SK-MEL-5 (cell line): ENCODE data around the gene MYO5A. TPM values are rescaled to one million over a fixed set of nuclear protein-coding genes. Genes with fewer than 3 reads are reported as not detected.
A peak's percentile ranks its signal among the peaks of the same experiment; 100 is the strongest.
"Not testable (repeated sequence)": the region's sequence is repeated elsewhere in the genome, so short reads cannot be mapped to it uniquely, and the experiment has no call there.

Experiments
- DNase-seq: peaks from one replicate; pipeline ENCODE4 v3.0.0-alpha.2; 2016; ENCODE audit warnings: low read depth, low spot score
- in situ Hi-C: cut with HindIII; loops from 2 replicates; pipeline ENCODE4 v1.10.0; 2016; ENCODE audit warnings: low sequenced_read_pairs, high pct_unique_total_duplicates, low pct_unique_long_range_greater_than_20kb
- total RNA-seq: library from RNA; depleted of rRNA; stranded (reverse); fragments of >200 nt; shearing (Covaris generic); gene quantifications from 2 replicates; pipeline ENCODE4 v1.2.3, GENCODE V29; 2014

MYO5A gene
- total RNA-seq, 1 experiment from 2014 or later = 103 TPM

DNA sequence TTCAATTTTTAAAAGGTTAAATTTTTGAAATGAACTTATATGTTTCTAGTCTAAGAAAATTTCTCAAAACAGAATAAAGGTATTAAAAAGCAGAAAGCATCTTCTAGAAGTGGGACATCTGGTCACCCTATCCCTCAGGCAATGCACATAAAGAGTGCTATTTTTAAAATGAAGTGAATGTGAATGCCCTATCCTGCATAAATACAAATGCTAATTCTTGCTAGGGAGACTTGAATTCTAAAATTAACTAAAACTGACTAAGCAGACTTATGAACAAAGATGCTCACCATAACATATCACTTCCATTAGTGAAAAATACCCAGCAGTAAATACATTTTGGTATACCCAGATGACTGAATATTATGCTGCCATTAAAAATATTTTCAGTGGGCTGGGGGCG is 11.7 kb downstream of the MYO5A start:
- no peak for DNase-seq
- in situ Hi-C loops = no loop called here

DNA sequence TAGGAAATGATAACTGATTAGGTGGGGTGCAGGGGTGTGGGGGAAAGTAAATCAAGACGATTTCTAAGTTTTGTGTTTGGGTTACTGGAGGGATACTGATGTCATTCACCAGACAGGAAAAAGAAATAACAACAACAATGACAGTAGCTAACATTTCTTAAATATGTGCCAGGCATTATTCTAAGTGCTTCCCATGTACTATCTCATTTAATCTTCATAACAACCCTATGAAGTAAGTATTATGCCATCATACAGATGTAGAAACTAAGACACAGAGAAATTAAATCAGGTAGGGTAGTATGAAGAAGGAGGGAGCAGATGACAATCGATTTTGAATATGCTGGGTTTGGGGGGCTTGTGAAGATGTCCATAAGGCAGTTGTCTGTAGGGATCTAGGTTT is 13.3 kb downstream of the MYO5A start:
- no peak for DNase-seq

DNA sequence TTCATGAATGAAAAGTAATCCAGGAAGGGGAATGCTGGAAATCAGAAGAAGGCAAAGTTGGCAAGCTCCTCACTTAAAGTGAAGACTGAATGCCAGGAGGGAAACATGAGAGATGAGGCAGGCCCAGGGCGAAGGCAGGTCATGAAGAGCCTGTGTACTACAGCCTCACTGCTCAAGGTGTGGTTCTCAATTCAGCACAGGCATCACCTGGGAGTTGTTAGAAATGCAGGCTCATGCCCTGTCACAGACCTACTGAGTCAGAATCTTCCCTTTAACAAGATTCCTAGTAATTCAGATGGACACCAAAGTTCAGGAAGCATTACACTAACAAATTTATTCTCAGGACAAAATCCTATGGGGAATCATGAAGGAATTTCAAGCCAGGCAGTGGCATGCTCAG is 14.2 kb downstream of the MYO5A start:
- in situ Hi-C loops = no loop called here
- DNase-seq = no peak

More for the DNA sequence above, 13.3 kb downstream of the MYO5A start:
- in situ Hi-C loops = no loop called here

DNA sequence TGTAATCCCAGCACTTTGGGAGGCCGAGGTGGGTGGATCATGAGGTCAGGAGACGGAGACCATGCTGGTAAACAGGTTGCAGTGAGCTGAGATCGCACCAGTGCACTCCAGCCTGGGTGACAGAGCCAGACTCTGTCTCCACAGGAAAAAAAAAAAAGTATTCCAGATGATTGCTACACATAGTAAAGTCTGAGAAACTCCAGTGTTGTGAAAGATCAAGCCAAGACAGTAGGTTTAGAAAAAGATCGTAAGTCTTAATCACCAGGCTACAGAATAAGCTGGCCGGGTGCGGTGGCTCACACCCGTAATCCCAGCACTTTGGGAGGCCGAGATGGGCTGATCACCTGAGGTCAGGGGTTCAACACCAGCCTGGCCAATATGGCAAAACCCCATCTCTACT is 15.8 kb downstream of the MYO5A start:
- DNase-seq, in situ Hi-C loops: not testable (repeated sequence)

DNA sequence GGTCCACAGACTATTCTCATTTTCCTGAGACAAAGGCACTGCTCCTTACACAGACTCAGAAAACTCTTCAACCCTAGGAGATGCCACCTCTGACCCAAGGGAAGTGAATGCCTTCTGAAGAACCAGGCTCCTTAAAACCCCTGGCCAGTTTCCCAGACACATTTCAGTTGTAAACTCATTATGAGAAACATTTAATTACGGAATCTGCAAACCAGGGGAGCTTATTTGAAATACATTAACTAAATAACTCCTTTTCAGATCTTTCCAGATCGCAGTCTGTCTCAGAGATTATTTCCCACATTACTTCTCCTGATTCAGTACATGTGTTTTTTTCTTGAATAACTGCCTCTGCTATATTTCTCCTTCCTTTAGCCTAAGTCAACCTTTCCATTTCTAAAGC is 17.6 kb downstream of the MYO5A start:
- in situ Hi-C loops = no loop called here
- no peak for DNase-seq

DNA sequence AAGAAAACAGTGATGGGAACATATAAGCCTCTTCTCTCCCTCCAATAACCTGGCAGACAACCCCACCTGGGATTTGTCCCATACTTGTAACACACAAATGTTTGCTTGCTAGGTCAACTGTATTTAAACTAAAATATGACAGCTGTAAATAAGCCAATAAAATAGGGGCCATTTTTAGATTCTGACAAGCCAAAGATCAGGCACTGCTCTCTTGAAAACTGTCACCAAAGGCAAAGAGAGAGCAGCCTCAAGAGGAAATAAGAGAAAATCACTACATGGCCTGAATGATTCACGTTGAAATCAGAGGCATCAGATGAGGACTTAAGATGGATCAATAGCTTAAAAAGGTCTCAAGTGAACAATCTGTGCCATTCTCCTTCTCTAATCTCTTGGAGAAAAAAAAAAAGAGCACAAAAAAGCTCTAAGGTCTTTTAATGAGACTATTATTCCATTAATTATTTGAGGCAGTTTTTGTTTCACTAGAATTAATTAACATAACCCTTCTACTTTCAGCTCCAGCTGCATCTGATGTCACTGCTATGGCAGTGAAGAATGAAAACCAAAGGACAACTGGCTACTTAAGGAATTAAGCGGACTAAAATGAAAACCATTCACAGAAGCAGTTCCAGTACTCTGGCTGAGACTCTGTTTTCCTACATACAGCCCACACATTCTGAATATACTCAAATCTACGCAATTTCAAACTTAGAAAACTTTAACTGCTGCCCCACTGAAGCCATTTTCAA is 19.0 kb downstream of the MYO5A start:
- DNase-seq = no peak
- in situ Hi-C loops = no loop called here

DNA sequence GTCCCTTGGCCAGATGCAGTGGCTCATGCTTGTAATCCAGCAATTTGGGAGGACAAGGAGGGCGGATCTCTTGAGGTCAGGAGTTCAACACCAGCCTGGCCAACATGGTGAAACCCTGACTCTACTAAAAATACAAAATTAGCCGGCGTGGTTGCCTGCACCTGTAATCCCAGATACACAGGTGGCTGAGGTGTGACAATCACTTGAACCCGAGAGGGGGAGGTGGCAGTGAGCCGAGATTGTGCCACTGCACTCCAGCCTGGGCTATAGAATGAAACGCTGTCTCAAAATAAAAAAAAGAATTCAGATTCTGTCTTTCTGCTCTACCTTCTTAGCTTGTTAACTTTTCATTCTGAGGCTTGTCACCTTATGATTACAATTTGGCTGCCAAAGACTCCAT is 22.1 kb downstream of the MYO5A start:
- no peak for DNase-seq
- in situ Hi-C loops = no loop called here

DNA sequence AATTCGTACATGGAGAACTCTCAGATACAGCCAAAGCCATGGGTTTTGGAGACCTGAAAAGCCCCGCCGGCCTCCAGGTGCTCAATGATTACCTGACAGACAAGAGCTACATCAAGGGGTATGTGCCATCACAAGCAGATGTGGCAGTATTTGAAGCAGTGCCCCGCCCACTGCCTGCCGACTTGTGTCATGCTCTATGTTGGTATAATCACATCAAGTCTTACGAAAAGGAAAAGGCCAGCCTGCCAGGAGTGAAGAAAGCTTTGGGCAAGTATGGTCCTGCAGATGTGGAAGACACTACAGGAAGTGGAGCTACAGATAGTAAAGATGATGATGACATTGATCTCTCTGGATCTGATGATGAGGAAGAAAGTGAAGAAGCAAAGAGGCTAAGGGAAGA is 23.5 kb downstream of the MYO5A start:
- no peak for DNase-seq
- in situ Hi-C loops = no loop called here

DNA sequence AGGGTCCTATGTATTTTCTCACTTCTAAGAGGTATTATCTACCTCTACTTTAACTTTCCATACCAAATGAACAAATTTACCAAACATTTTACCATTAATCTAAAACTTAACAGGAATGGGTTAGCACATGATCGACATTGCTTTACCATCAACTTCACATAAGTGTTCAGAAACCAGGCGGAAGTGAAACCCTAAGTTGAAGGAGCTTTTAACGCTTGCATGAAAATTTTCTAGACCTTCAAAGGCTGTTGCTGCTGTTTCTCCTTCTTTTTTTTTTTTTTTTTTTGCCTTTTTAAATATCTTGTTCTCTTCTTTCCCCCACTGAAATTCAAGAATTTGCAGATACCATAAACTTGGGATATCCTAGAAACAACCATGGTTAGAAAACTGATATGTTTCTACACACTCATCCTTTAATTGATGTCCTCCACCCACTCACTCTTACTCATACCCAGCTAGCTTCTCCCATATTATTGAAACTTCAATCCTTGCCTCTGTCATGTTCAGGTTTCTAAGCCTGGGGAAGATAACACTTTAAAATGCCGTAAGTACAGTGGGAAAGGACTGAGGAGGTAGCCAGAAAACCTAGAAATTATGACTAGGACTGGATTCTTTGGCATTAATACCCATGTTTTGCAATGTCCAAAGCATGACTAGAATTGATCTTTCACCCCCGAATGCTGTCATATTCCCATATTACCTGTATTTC is 24.7 kb downstream of the MYO5A start:
- DNase-seq = no peak
- in situ Hi-C loops = no loop called here

DNA sequence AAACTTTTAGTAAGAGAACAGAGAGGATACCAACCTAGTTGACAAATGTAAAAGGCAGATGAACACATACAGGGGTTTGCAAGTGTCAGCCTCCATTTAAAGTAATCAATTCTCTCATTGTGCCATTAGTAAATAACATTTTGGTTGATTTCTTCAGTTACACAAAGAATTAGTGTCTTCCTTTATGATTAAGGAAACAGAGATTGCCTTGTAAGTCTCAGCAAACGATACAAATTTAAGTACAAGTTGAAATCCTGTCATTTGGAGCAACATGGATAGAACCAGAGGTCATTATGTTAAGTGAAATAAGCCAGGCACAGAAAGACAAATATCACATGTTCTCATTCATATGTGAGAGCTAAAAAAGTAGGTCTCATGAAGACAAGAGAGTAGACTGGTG is 26.1 kb downstream of the MYO5A start:
- DNase-seq = peak; percentile 75
- in situ Hi-C loops = no loop called here

DNA sequence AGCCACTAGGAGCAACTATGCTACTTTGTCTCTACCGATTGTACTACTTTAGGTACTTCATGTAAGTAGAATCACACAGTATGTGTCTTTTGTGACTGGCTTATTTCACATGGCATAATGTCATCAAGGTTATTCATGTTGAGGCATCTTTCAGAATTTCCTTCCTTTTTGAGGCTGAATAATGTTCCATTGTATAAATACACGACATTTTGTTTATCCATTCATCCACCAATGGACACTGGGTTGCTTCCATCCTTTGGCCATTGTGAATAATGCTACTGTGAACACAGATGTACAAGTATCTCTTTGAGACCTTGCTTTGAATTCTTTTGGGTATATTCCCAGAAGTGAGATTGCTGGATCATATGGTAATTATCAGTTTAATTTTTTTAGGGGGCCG is 29.2 kb downstream of the MYO5A start:
- DNase-seq = peak; percentile 87
- in situ Hi-C loops = no loop called here

DNA sequence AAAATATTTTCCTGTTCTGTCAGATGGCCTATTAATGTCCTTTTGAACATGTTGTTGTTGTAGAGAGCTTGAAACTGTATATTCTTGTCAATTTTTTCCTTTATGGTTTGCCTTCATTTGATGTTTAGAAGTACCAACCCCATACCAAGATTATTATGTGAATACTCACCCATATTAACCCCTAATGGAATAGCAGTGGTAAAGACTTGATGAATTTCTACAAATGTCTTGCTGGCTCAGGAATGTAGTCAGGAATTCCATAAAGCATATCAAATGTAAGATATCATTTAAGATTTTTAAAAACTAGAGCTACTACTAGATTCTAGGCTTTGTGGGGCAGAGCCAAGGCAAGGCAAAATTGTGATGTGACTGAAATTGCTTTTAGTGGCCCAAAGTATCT is 30.0 kb downstream of the MYO5A start:
- in situ Hi-C loops = no loop called here
- DNase-seq = no peak

DNA sequence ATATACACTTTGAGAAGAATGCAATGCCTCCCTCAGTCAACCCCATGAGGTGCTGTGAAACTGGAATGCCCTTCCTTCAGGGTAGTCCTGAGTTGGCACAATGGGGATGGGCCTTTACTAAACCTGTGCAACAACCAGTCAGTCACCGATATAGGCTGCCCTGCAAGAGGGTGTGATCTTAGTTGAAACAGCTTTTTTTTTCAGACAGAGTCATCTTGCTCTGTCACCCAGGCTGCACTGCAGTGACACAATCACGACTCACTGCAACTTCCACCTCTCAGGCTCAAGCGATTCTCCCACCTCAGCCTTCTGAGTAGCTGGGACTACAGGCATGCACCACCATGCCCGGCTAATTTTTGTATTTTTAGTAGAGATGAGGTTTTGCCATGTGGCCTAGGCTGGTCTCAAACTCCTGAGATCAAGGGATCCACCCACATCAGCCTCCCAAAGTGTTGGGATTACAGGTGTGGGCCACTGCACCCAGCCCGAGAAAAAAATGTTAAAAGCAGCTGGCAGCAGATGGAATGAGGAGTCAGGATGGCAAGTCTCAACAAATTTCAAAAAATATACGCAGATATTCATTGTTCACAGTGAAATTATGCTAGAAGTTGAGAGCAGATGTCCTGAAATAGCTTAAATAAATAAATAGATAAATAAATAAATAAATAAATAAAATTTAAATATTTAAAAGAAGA is 31.8 kb downstream of the MYO5A start:
- no peak for DNase-seq
- in situ Hi-C loops = no loop called here

DNA sequence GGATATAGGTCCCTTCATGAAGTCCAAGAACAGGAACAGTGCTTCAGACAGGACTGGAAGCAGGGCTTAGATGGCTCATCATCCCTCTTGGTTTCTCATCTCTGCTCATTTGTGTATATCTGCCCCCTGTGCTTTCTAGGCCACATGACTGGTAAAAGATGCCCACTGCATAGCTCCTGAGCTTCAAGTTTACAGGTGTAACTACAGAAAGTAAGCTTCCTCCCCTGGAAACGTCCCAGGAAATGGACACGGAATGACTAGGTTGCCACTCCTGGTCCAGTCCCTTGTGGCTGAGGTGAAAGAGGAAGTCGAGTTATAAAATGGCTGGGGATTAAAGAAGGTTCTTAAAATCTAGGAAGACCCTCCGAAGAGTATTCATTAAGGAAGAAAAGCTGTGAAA is 32.5 kb downstream of the MYO5A start:
- no peak for DNase-seq
- in situ Hi-C loops = no loop called here

DNA sequence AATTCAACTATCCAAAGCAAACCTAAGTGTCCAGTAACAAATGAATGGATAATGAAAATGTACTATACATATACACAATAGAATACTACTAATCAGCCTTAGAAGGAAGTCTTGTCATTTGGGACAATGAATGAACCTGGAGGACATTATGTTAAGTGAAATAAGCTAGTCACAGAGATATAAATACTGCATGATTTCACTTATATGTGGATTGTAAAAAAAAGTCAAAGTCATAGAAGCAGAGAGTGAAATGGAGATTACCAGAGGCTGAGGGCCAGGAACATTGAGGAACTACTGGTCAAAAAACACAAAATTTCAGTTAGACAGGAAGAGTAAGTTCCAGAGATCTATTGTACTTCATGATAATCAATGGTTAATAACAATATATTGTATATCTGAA is 33.6 kb downstream of the MYO5A start:
- in situ Hi-C loops = no loop called here
- no peak for DNase-seq

DNA sequence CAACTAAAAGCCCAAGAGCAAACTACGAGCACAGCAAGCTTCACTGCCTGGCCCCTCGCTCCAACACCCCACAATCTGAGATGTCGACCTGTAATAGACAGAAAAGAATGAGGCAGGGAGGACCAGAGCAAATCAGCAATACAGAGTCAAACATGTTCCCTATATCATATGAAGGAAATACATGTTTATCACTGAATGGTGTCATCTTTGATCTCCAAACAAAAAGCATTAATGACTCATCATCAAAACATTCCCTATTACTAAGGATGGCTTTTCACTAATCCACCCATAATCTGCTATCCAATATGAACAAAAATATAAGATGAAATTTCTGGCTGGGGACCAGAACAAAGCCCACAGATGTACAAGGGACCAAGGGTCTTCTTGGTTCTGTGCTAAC is 34.7 kb downstream of the MYO5A start:
- in situ Hi-C loops = no loop called here
- no peak for DNase-seq

DNA sequence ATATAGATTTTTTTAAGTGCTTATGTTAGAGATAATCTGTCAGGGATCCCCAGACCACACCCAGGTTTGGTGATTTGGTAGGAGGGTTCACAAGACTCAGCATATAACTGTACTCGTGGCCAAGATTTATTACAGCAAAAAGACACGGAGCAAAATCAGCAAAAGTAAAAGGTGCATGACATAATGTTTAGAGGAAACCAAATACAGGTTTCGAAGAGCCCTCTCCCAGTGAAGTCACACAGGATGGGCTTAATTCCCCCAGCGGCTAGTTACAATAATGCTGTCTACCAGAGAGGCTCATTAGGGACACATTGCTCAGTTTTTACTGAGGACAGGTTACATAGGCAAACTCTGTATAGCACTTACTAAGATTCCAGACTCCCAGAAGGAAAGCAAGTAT is 36.5 kb downstream of the MYO5A start:
- in situ Hi-C loops = no loop called here

DNA sequence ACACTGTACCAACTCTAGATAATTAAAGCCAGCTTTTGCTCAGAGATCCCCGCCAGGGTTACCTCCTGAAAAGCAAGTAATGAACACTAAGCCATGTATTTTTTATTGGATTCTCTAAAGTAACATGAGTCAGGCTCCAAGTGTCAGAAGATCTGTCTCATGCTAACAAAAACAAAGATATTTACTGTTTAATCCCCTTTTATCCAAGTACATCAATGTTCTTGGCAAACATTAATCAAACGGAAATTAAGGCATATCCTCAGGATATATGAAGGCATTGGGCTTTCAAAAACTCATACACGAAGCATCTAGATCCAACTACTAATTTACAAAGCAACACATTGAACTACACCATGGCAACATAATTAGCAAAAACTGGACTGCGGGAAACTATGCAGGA is 37.2 kb downstream of the MYO5A start:
- in situ Hi-C loops = no loop called here
- peak; percentile 88 for DNase-seq

More for the DNA sequence above, 36.5 kb downstream of the MYO5A start:
- DNase-seq = peak; percentile 39

DNA sequence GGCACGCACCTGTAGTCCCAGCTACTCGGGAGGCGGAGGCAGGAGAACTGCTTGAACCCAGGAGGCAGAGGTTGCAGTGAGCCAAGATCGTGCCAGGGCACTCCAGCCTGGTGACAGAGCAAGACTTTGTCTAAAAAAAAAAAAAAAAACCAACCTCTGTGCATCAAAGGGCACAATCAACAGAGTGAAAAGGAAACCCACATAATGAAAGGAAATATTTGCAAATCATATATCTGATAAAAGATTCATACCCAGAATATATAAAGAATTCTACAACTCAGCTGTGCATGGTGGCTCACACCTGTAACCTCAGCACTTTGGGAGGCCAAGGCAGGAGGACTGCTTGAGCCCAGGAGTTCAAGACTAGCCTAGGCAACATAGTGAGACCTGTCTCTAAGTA is 39.2 kb downstream of the MYO5A start:
- in situ Hi-C loops, DNase-seq: not testable (repeated sequence)
